ENCODE results near the gene PLCB4.
"Not testable (repeated sequence)": the region's sequence is repeated elsewhere in the genome, so short reads cannot be mapped to it uniquely, and the experiment has no call there.

Gene PLCB4

DNA sequence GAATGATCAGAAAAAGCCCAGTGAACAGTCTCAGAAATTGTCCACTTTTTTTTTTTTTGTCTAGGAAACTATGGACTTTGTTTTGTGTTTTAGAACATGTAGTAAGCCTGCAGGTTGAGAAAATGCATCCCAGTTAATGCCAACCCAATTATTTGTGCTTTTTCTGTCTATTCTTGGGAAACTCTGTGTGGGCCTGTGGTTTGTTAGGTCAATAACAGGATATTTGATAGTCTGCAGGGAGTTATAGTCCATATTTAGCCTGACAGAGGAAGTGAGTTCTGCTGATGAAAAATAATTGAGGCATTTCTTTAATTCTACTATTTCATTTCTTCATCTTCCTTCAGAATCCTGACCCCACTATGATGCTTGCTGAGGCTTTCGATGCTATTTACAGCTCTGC, 291.5 kb downstream of the PLCB4 start:
- no peak for DNase-seq (ENCODE audit: low read depth in 2 of 2)

DNA sequence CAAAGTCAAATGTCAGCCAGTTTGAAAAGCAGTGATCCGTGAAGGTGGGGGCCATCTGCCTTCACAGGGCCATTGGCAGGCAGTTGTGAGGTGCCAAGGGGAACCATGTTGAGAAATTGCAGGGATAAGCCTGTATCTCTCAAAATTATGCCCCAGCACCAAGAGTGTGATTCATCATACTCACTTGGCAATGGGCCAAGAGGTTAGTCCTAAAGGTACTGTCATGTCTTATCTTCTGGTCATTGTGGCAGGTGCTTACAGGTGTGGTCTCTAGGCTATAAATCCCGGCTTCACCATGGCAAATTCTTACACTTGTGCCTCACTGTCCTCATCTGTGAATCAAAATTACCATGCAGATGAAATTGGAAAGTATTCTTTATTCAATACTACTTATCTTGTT, 294.8 kb downstream of the PLCB4 start:
- no peak for DNase-seq (ENCODE audit: low read depth in 2 of 2)

DNA sequence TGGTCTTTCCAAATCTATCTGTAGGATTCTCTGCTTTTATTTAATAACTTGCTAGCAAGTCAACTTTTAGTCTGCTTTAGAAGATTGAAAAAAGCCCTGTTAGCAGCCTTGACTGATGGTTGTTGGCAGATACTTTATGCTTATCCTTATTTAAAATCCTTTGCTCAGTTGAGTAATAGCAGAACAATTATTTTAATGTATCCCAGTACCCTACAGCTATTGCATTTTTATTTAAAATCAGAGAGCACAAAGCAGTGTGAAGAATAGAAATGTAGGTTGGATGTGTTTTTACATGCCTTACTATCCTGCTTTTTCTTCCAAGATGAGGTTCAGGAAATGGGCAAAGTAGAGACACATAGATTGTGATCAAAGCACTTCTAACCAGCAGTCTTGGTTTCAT, 298.4 kb downstream of the PLCB4 start:
- no peak for DNase-seq (ENCODE audit: low read depth in 2 of 2)

DNA sequence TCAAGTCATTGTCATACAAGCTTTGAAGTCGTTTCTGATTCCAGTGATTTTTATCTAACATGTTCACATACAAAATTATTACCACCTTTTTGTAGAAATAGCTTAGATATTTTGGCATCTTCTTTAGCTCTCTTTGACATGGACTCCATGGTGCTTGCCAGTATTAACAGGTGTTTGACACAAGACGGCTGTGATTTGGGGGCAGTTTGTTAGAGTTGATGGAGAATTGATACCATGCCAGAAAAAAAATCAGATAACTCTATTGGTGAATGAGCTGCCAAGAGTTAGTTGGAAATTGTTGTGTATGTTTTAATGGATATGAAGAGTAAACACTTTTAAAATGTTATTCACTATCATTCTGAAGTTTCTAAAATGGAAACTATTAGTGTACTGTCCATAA, 298.9 kb downstream of the PLCB4 start:
- DNase-seq (ENCODE audit: low read depth in 2 of 2) = no peak

DNA sequence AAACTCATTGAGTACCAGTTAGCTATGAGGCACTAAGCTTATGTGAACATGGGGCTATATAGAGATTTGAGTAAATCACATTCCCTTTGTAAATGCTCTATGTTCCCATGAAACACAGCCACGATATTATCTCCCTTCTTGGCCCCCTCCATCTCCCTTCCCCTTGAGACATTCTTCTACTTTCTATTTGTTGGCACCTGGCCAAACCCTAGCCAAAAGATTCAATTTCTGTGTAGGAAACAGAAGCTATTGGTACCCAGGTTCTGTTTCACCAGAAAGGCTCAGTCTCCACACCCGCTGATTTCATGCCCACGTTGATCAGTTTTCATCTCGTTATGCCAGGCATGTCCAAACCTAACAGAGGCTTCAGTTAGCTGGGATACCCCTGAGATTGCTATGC, 300.0 kb downstream of the PLCB4 start:
- DNase-seq (ENCODE audit: low read depth in 2 of 2) = no peak

DNA sequence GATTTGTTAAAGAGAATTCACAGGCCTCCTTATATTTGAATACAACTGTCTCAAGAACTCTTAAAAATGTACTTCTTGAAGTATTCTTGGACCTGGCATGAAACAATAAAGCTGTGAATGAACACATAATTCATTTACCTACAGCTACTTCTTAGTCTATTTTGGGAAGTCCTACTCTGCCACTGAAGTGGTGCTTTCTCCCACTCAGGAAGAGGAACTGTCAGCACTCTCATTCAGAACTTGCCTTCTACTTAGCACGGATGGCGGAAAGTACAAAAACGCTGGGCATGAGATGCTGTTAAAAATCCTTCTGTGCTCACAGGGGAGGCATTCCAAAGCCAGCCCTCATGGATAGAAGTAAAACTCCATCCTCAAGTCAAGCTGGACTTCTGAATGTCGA, 300.7 kb downstream of the PLCB4 start:
- DNase-seq (ENCODE audit: low read depth in 2 of 2) = no peak

DNA sequence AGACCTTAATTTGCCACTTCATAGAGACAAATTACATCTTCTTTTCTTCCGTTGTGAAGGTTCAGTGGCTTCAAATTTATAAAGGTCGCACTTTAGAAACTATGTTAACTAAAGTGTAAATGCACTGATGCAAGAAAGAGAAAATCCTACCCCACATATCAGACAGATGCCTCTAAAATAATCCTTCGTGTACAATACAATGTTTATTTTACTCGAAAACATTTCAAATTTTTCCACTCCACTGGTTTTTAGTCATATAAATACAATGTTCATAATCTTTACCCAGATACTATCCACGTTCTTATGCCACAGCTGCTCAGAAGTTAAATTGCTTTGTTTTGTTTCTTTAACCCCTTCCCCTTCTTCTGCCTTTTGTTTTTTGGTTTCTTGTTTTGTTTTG, 305.2 kb downstream of the PLCB4 start:
- DNase-seq (ENCODE audit: low read depth in 2 of 2) = no peak

DNA sequence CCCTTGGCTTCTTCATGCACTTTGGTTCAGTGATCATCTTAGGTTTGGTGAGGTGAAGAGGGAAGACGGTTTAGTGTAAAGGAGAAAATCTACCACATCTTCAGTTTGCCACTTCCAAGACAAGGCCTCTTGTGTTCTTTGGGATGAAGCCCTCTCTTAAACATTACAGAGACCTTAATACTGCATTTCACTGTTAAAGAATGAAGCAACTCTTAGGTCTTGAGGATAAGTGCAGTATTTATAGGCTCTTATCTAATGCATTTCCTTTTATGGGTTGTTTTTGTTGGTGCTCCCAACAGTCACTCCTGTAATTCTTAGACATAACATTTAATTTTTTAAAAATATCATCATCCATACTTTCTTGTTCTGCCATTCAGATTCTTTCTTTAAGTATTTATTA, 305.6 kb downstream of the PLCB4 start:
- DNase-seq (ENCODE audit: low read depth in 2 of 2) = no peak

DNA sequence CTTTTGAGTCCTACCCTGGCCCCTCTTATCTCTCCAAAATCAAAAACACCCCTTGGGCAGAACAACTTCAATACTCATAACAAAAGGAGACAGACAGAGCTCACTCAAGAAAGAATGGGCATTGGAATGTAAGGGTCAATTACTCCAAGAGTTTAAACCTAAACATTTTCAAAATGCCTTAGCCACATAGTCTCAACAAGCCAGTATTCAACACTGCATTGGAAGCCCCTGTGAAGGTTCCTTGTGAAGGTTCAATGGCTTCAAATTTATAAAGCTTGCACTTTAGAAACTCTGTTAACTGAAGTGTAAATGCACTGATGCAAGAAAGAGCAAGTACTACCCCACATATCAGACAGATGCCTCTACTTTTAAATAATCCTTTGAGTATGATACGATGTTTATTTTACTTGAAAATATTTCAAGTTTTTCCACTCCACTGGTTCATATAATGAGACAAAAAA, 306.4 kb downstream of the PLCB4 start:
- DNase-seq (ENCODE audit: low read depth in 2 of 2) = no peak

DNA sequence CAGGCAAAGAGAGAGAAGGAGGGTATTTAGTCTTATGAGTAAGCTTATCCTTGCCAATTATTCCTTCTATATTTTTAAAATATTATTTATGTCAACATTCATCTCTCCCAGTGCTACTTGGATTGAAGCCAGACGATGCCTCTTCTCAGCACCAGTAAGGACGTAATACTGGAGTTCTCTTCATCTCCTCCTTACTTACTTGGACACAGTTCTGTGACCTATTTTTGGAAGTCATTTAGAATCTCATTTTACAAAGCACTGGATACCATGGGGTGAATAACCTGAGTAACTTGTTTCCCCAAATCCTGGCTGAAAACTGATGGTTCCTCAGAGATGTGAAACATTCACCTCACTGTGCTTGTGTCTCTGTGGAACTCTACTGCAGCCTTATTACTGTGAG, 308.1 kb downstream of the PLCB4 start:
- DNase-seq (ENCODE audit: low read depth in 2 of 2) = no peak

DNA sequence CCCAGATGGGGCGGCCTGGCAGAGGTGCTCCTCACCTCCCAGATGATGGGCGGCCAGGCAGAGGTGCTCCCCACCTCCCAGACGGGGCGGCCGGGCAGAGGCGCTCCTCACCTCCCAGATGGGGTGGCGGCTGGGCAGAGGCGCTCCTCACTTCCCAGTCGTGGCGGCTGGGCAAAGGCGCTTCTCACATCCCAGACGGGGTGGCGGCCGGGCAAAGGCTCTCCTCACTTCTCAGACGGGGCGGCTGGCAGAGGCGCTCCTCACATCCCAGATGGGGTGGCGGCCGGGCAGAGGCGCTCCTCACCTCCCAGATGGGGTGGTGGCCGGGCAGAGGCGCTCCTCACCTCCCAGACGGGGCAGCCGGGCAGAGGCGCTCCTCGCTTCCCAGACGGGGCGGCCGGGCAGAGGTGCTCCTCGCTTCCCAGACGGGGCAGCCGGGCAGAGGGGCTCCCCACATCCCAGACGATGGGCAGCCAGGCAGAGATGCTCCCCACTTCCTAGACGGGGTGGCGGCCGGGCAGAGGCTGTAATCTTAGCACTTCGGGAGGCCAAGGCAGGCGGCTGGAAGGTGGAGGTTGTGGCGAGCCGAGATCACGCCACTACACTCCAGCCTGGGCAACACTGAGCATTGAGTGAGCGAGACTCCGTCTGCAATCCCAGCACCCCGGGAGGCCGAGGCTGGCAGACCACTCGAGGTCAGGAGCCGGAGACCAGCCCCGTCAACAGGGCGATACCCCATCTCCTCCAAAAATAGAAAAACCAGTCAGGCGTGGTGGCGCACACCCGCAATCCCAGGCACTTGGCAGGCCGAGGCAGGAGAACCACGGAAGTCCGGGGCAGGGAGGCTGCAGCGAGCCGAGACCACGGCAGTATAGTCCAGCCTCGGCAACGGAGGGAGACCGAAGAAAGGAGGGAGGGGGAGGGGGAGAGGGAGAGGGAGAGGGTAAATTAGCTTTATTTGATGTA, 316.7 kb downstream of the PLCB4 start:
- not testable (repeated sequence) for DNase-seq (ENCODE audit: low read depth in 2 of 2)

DNA sequence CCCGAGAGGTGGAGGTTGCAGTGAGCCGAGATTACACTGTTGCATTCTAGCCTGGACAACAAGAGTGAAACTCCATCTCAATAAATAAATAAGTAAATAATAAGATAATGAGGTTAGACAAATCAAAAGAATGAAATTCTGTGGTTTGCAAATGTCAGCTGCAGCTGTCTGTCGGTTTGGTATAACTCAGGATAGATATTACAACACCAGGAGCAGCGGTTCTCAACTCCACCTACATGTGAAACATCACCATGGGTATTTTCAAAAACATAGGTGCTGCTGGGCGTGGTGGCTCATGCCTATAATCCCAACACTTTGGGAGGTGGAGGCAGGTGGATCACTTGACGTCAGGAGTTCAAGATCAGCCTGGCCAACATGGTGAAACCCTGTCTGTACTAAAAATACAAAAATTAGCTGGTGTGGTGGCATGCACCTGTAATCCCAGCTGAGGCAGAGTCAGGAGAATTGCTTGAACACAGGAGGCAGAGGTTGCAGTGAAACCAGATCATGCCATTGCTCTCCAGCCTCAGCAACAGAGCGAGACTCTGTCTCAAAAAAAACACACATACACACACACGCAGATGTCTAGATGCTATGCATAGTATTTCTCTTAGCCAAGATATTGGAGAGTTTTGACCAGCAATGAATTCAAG, 319.4 kb downstream of the PLCB4 start:
- DNase-seq (ENCODE audit: low read depth in 2 of 2) = no peak

DNA sequence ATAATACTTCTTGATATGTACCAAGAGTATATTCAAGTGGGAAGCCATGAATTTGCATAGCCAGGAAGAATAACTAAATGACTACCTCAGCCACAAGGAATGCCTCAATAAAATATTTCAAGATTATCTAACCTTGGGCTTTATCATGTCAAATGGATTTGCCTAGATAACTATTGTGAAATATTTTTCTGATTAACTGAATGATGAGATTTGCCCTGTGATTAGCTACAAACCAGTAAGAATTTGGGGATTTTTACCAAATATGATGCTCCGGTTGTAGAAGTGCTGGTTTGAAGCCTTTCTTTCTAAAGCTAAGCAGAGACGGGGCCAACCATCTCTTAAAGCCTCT, 319.9 kb downstream of the PLCB4 start:
- DNase-seq (ENCODE audit: low read depth in 2 of 2) = no peak

DNA sequence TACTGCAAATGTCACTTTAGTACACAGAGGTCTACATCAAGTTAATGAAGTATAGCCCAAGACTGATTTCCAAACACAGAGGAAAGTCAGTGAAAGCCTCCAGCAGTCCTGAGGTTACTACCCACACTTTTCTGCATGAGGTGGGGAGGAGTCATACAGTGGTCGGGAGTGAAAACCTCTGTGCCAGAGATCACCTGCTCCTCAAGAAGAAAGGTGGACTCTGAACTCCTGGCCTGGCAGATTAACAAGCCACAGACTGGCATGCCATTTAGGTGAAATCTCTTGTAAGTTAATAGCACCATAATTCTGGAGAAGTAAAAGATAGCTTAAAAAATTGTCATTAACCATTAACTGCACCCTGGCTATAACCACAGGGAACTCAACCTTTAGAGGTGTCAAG, 320.5 kb downstream of the PLCB4 start:
- DNase-seq (ENCODE audit: low read depth in 2 of 2) = no peak

DNA sequence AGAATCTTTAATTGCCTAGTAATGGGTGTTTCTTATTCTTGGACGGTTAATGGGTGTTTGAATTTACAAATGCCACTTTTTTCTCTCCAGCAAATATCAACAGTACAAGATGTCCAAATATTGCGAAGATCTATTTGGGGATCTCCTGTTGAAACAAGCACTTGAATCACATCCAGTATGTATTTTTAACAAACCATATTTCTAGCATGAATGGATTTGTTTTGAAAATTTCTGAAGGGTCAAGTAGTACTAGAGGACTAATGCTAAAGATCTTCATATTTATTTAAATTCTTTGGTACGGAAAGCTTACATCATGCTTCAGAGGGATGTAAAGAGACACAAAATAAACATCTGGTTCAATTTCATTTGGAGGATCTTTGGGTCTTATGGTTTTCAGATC, 321.6 kb downstream of the PLCB4 start:
- DNase-seq (ENCODE audit: low read depth in 2 of 2) = no peak

DNA sequence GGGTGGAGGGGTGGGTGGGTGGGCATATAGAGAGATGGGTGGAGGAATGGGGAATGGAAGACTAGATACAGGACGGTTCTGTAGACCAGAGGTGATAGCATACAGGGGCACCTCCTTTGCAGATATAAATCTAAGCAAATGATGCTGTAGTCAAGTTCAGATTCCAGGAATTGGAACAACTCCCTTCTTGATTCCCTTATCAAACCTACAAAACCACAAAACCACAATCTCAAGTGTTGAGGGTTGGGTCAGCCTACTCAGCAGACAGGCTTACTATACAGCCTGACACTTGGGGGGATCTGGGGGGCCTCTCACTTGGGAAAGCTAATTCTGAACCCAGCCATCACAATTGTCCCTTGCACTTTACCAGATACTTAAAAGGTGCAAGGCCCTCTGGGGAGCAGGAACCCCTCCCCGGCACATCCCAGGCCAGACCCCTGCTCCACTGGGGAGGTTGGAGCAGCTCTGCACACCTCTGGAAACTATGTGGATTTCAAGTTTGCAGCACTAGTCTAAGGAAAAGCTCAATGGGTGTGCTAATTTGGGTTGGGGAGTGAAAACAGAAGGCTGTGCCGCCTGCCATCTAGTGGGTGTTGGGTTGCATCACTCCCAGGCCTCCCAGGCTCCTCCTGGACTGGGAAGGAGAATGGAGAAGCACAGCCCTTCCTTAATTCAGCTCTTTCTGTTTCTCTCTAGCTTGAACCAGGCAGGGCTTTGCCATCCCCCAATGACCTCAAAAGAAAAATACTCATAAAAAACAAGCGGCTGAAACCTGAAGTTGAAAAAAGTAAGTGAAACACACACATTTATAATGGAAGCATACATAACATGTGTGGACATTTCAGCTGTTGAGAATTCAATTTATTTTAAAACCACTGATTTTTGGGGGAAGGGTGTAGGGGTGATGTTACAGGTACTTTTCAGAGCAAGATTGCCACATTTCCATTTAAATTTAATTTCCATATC, 324.3 kb downstream of the PLCB4 start:
- no peak for DNase-seq (ENCODE audit: low read depth in 2 of 2)

DNA sequence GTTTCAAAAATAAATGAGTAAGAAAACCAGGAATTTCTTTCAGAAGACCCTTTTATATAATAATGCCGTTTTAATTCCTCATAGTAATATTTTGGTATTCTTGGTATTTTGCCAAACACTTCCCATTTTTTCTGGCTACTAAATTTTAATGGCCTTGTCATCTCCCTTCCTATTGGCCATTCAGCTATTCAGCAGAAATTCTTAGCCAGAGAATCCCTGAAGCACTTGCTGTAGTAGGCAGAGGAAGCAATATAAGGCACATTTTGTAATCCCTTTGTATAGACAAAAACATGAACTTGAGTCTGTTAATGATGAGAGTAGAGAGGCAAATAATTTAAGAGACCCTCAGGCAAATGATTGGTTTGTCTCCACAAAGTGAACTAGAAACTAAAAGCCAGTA, 327.1 kb downstream of the PLCB4 start:
- no peak for DNase-seq (ENCODE audit: low read depth in 2 of 2)

DNA sequence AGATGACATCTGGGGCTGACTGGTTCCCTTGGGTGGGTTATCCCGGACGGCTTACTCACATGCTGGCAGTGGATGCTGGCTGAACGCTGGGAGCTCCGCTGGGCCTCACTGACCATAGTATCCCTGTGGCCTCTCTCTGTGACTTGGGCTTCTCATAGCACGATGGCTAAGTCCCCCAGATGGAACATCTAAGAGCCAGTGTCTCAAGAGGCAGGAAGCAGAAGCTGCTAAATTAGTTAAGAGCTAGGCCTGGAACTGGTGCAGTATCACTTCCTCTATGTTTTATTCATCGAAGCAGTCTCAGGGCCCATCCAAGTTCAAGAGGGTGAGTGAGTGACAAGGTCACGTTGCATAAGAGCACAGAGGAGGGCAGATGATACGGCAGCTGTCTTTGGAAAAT, 329.0 kb downstream of the PLCB4 start:
- no peak for DNase-seq (ENCODE audit: low read depth in 2 of 2)

DNA sequence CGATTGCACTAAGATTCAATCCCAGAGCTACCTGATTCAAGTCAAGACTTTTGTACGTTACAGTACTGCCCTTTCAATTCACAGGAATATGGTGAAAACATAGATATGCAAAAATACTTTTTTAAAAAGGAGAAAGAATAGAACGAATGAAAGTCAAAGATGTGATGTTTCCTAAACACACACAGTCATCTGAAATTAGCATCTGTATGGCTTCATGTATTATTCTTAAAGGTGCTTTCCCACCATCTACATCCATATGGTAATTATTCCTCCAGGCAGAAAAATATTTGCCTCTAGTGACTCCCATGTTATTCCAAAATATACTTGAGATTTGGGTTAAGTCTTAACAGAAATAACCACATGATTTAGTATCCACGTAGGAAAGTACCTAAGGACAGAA, 330.0 kb downstream of the PLCB4 start:
- DNase-seq (ENCODE audit: low read depth in 2 of 2) = no peak

DNA sequence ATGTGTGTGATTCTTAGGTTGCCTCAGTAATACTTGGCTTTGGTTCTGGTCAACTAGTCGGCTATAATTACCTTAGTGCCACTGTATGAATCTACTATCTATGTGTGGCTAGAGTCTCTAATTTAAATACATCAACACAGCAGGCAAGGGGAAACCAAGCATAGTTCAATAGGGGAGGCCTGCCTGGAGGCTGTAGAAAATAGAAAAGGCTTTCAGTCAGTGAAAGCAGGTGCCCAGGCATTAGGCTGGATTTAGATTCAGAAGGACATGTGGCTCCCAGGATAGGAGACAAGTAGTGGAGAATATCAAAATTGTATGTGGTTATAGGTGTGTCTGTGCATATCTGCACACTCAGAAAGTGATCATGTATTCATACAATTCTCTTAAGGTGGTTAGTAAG, 330.4 kb downstream of the PLCB4 start:
- DNase-seq (ENCODE audit: low read depth in 2 of 2) = no peak

DNA sequence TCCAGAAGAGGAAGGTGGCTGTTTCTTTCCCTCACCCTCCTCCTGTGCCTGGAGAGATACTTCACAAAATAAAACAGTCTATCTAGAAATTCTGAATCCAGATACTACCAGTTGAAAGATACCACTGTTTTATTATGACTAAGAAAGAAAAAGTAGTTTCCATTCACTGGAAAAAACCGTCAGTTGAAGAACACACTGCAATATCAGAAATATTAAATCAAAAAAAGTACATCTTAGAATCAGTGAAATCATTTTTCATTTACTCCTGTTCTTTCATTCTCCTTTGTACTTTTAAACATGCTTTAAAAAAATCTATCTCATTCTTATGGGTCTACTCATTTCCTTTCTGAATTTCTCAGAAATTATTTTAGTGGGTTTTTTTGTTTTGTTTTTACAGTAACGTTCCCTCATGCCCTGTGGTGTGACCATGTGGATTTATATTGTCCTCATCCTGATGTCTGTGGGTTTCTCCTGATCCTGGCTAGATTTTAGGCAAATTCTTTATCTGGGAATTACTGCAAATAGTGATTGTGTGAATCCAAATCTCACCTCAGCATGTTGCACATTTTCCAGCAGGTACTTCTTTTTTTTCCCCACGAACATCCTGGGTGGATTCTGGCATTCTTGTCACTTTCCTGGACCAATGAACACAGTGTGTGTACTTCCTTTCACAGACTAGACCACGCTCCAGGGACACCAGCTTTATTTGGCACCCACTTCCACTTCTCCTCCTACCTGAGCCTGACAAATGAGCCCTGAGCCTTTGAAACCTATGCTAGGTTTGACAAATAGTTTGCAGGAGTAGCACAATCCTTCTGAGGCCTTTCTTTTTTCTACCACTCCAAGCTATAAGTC, 331.5 kb downstream of the PLCB4 start:
- DNase-seq (ENCODE audit: low read depth in 2 of 2) = no peak

All from stimulated activated CD4-positive, alpha-beta T cell treated with anti-CD3 and anti-CD28 coated beads, Interleukin-12 subunit alpha, Interleukin-12 subunit beta, amount 100 ng/mL, for 24 hours (primary cell).